ENCODE measurements around the gene GPC6. TPM values are rescaled to one million over a fixed set of nuclear protein-coding genes. Genes with fewer than 3 reads are reported as not detected.

Gene GPC6
- total and polyA plus RNA-seq, 9 of the 15 experiments (the other 6 are each of a cell fraction or from before 2014, with no cell fraction given) = under 0.01 to 0.20 (median 0.01) TPM; not detected in 4

GRCh38 chr13:93316841-93317240, 90.2 kb downstream of the GPC6 start (continued):
- TF ChIP-seq, protein P1, sequence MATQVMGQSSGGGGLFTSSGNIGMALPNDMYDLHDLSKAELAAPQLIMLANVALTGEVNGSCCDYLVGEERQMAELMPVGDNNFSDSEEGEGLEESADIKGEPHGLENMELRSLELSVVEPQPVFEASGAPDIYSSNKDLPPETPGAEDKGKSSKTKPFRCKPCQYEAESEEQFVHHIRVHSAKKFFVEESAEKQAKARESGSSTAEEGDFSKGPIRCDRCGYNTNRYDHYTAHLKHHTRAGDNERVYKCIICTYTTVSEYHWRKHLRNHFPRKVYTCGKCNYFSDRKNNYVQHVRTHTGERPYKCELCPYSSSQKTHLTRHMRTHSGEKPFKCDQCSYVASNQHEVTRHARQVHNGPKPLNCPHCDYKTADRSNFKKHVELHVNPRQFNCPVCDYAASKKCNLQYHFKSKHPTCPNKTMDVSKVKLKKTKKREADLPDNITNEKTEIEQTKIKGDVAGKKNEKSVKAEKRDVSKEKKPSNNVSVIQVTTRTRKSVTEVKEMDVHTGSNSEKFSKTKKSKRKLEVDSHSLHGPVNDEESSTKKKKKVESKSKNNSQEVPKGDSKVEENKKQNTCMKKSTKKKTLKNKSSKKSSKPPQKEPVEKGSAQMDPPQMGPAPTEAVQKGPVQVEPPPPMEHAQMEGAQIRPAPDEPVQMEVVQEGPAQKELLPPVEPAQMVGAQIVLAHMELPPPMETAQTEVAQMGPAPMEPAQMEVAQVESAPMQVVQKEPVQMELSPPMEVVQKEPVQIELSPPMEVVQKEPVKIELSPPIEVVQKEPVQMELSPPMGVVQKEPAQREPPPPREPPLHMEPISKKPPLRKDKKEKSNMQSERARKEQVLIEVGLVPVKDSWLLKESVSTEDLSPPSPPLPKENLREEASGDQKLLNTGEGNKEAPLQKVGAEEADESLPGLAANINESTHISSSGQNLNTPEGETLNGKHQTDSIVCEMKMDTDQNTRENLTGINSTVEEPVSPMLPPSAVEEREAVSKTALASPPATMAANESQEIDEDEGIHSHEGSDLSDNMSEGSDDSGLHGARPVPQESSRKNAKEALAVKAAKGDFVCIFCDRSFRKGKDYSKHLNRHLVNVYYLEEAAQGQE (IDR thresholded peaks at IDR 0.05; ENCODE audit: borderline replicate concordance) = no peak
- TF ChIP-seq, protein P1 (CRISPR knock-in tag; IDR thresholded peaks at IDR 0.05; ENCODE audit: low read depth) = no peak
- no peak for TF ChIP-seq ZNF717 (CRISPR knock-in tag; IDR thresholded peaks at IDR 0.05)
